Duodenal mucosa (tissue), 2 donors: ENCODE results near the gene PIP5K1B.
"Not testable (repeated sequence)": the region's sequence is repeated elsewhere in the genome, so short reads cannot be mapped to it uniquely, and the experiment has no call there.

ENCODE experiments used
- H3K27ac ChIP-seq: one replicate; pipeline ENCODE4 v1.7.0; 2013; ENCODE audit warnings: low read depth, low read length
- H3K27me3 ChIP-seq, 2 donors: one replicate each; pipeline ENCODE4 v1.7.0; 2013; ENCODE audit warnings: low read length in 2 of 2, control low read depth in 1 of 2; ENCODE audit not compliant: insufficient read depth in 2 of 2, control insufficient read depth in 1 of 2
- H3K36me3 ChIP-seq, 2 donors: one replicate each; pipeline ENCODE4 v1.7.0; 2013; ENCODE audit warnings: low read length in 2 of 2, control low read depth in 1 of 2; ENCODE audit not compliant: insufficient read depth in 2 of 2, control insufficient read depth in 1 of 2
- H3K4me1 ChIP-seq, 2 donors: one replicate each; pipeline ENCODE4 v1.7.0; 2013; ENCODE audit warnings: low read length in 2 of 2, control low read depth in 1 of 2; ENCODE audit not compliant: insufficient read depth in 2 of 2, control insufficient read depth in 1 of 2
- H3K4me3 ChIP-seq, 2 donors: one replicate each; pipeline ENCODE4 v1.7.0; 2013; ENCODE audit warnings: low read length in 2 of 2, low read depth in 1 of 2
- H3K9ac ChIP-seq, 2 donors: one replicate each; pipeline ENCODE4 v1.7.0; 2013; ENCODE audit warnings: low read length in 2 of 2, low read depth in 1 of 2
- H3K9me3 ChIP-seq, 2 donors: one replicate each; pipeline ENCODE4 v1.7.0; 2013; ENCODE audit warnings: low read length in 2 of 2, control low read depth in 1 of 2; ENCODE audit not compliant: control insufficient read depth in 1 of 2

Gene PIP5K1B

GRCh38 chr9:68690088-68690487, 15.0 kb upstream of the PIP5K1B start:
- Histone ChIP-seq H3K9ac (no peak overlapping the region), H3K4me1 (peaks cover 0 to 6% of the 10 kb centered on the region in 2 donors), H3K27me3 (no peaks in the 10 kb centered on the region), H3K9me3 (no peaks in the 10 kb centered on the region), H3K4me3 (no peak overlapping the region), H3K27ac (peak overlapping the region; percentile 36), H3K36me3 (no peaks in the 10 kb centered on the region)

GRCh38 chr9:68692519-68692918, 12.5 kb upstream of the PIP5K1B start:
- Histone ChIP-seq H3K9me3 (no peaks in the 10 kb centered on the region), H3K27me3 (no peaks in the 10 kb centered on the region), H3K4me3 (no peak overlapping the region), H3K9ac (no peak overlapping the region), H3K4me1 (peaks cover 0 to 6% of the 10 kb centered on the region in 2 donors), H3K27ac (no peak overlapping the region), H3K36me3 (no peaks in the 10 kb centered on the region)

- Histone ChIP-seq H3K9ac (no peak overlapping the region), H3K36me3 (no peaks in the 10 kb centered on the region), H3K27ac (no peak overlapping the region), H3K9me3 (no peaks in the 10 kb centered on the region), H3K4me3 (no peak overlapping the region), H3K27me3 (no peaks in the 10 kb centered on the region), H3K4me1 (peaks cover 0 to 6% of the 10 kb centered on the region in 2 donors)
Measured at GRCh38 chr9:68694125-68694524, 10.9 kb upstream of the PIP5K1B start.

GRCh38 chr9:68697851-68698250, 7.2 kb upstream of the PIP5K1B start:
- no peaks in the 10 kb centered on the region for H3K9me3 ChIP-seq
- H3K27ac ChIP-seq, result no peak overlapping the region
- no peaks in the 10 kb centered on the region for H3K36me3 ChIP-seq
- H3K4me3 ChIP-seq, result no peak overlapping the region
- no peaks in the 10 kb centered on the region for H3K4me1 ChIP-seq
- no peak overlapping the region for H3K9ac ChIP-seq
- no peaks in the 10 kb centered on the region for H3K27me3 ChIP-seq

GRCh38 chr9:68698943-68699509, 6.0 kb upstream of the PIP5K1B start:
- no peak overlapping the region for H3K9ac ChIP-seq
- no peak overlapping the region for H3K27ac ChIP-seq
- no peak overlapping the region for H3K4me3 ChIP-seq
- H3K4me1 ChIP-seq, result peaks cover 1 to 4% of the 10 kb centered on the region in 2 donors
- H3K9me3 ChIP-seq, result no peaks in the 10 kb centered on the region
- H3K36me3 ChIP-seq, result no peaks in the 10 kb centered on the region
- H3K27me3 ChIP-seq, result no peaks in the 10 kb centered on the region

- not testable (repeated sequence) for H3K4me1 ChIP-seq, H3K36me3 ChIP-seq, H3K9me3 ChIP-seq, H3K9ac ChIP-seq, H3K27ac ChIP-seq, H3K4me3 ChIP-seq, H3K27me3 ChIP-seq
Measured at GRCh38 chr9:68699625-68700024, 5.4 kb upstream of the PIP5K1B start.

- Histone ChIP-seq H3K27me3 (peaks cover 3 to 9% of the 10 kb centered on the region in 2 donors), H3K27ac (no peak overlapping the region), H3K4me3 (no peak overlapping the region), H3K9me3 (no peaks in the 10 kb centered on the region), H3K9ac (no peak overlapping the region), H3K4me1 (peaks cover 7 to 10% of the 10 kb centered on the region in 2 donors), H3K36me3 (no peaks in the 10 kb centered on the region)
Measured at GRCh38 chr9:68702493-68702892, 2.5 kb upstream of the PIP5K1B start.

GRCh38 chr9:68703672-68704071, 1.4 kb upstream of the PIP5K1B start:
- Histone ChIP-seq H3K9me3 (no peaks in the 10 kb centered on the region), H3K36me3 (no peaks in the 10 kb centered on the region), H3K9ac (no peak overlapping the region), H3K27ac (no peak overlapping the region), H3K4me1 (peaks cover 18 to 21% of the 10 kb centered on the region in 2 donors), H3K27me3 (peaks cover 4 to 11% of the 10 kb centered on the region in 2 donors), H3K4me3 (peak overlapping the region in 1 of 2 donors; percentile 95)

- Histone ChIP-seq H3K4me1 (peaks cover 25 to 29% of the 10 kb centered on the region in 2 donors), H3K9me3 (no peaks in the 10 kb centered on the region), H3K27ac (peak overlapping the region; percentile 77), H3K27me3 (peaks cover 4 to 11% of the 10 kb centered on the region in 2 donors), H3K9ac (peak overlapping the region; percentile 58 to 76), H3K4me3 (peak overlapping the region; percentile 62 to 95), H3K36me3 (no peaks in the 10 kb centered on the region)
Measured at GRCh38 chr9:68704498-68704813, 584 bp upstream of the PIP5K1B start.

- Histone ChIP-seq H3K4me3 (peak overlapping the region; percentile 84 to 95), H3K4me1 (peaks cover 34 to 35% of the 10 kb centered on the region in 2 donors), H3K9me3 (no peaks in the 10 kb centered on the region), H3K27me3 (peaks cover 4 to 11% of the 10 kb centered on the region in 2 donors), H3K9ac (peak overlapping the region; percentile 89 to 98), H3K27ac (peak overlapping the region; percentile 83), H3K36me3 (no peaks in the 10 kb centered on the region)
Measured at GRCh38 chr9:68705531-68706362, 707 bp downstream of the PIP5K1B start.
